H9 (cell line): ENCODE results near the gene LRP1B. TPM values are rescaled to one million over a fixed set of nuclear protein-coding genes. Genes with fewer than 3 reads are reported as not detected.

Experiments used
- DNase-seq: peaks from one replicate; pipeline ENCODE4 v3.0.0-alpha.2; 2017
- H2AFZ ChIP-seq: one replicate; pipeline ENCODE4 v1.6.1; 2013; ENCODE audit warnings: mild to moderate bottlenecking, low read length, control low read depth, moderate library complexity
- H2AK5ac ChIP-seq: 2 replicates; pipeline ENCODE4 v1.6.1; 2013; ENCODE audit warnings: low read length, control low read depth, mixed read lengths; ENCODE audit not compliant: insufficient read length
- H2BK120ac ChIP-seq: one replicate; pipeline ENCODE4 v1.6.1; 2013; ENCODE audit warnings: low read depth, mild to moderate bottlenecking, low read length, control low read depth, inconsistent platforms; ENCODE audit not compliant: poor library complexity, severe bottlenecking
- H2BK12ac ChIP-seq: 2 replicates; pipeline ENCODE4 v1.6.1; 2013; ENCODE audit warnings: low read length, control low read depth, mixed read lengths, low read depth; ENCODE audit not compliant: insufficient read length
- H2BK15ac ChIP-seq: 2 replicates; pipeline ENCODE4 v1.6.1; 2013; ENCODE audit warnings: low read depth, low read length, control low read depth
- H2BK20ac ChIP-seq: one replicate; pipeline ENCODE4 v1.6.1; 2013; ENCODE audit warnings: low read depth, mild to moderate bottlenecking, low read length, control low read depth, inconsistent platforms; ENCODE audit not compliant: poor library complexity, severe bottlenecking
- H2BK5ac ChIP-seq: 2 replicates; pipeline ENCODE4 v1.6.1; 2013; ENCODE audit warnings: low read length, control low read depth, mixed read lengths; ENCODE audit not compliant: insufficient read length
- H3K14ac ChIP-seq: 2 replicates; pipeline ENCODE4 v1.6.1; 2013; ENCODE audit warnings: low read length, control low read depth; ENCODE audit not compliant: insufficient read depth
- H3K18ac ChIP-seq: 2 replicates; pipeline ENCODE4 v1.6.1; 2013; ENCODE audit warnings: low read depth, mild to moderate bottlenecking, mixed read lengths, low read length, control low read depth; ENCODE audit not compliant: insufficient read length
- H3K23ac ChIP-seq: 2 replicates; pipeline ENCODE4 v1.6.1; 2013; ENCODE audit warnings: low read length, control low read depth, mixed read lengths, low read depth; ENCODE audit not compliant: insufficient read length
- H3K23me2 ChIP-seq: 2 replicates; pipeline ENCODE4 v1.6.1; 2013; ENCODE audit warnings: low read depth, mild to moderate bottlenecking, mixed read lengths, low read length, control low read depth; ENCODE audit not compliant: insufficient read length, poor library complexity, severe bottlenecking
- H3K27ac ChIP-seq: 2 replicates; pipeline ENCODE4 v1.5.1; 2013; ENCODE audit warnings: low read length, control low read depth, mixed read lengths, low read depth; ENCODE audit not compliant: insufficient read length
- H3K27me3 ChIP-seq: 2 replicates; pipeline ENCODE4 v1.6.1; 2013; ENCODE audit warnings: low read length, control low read depth, inconsistent platforms; ENCODE audit not compliant: insufficient read depth
- H3K4ac ChIP-seq: 2 replicates; pipeline ENCODE4 v1.6.1; 2013; ENCODE audit warnings: low read depth, mild to moderate bottlenecking, control low read depth, inconsistent platforms, low read length, moderate library complexity
- H3K4me1 ChIP-seq: 2 replicates; pipeline ENCODE4 v1.6.1; 2013; ENCODE audit warnings: low read length, control low read depth, inconsistent platforms; ENCODE audit not compliant: insufficient read depth
- H3K4me2 ChIP-seq: 2 replicates; pipeline ENCODE4 v1.6.1; 2013; ENCODE audit warnings: low read length, control low read depth, mixed read lengths; ENCODE audit not compliant: insufficient read length, insufficient read depth
- H3K56ac ChIP-seq: 2 replicates; pipeline ENCODE4 v1.6.1; 2013; ENCODE audit warnings: low read depth, mild to moderate bottlenecking, mixed read lengths, low read length, control low read depth; ENCODE audit not compliant: insufficient read length
- H3K79me1 ChIP-seq: 2 replicates; pipeline ENCODE4 v1.6.1; 2013; ENCODE audit warnings: low read depth, mild to moderate bottlenecking, moderate library complexity, low read length, control low read depth, inconsistent platforms; ENCODE audit not compliant: insufficient read depth, poor library complexity, severe bottlenecking
- H3K79me2 ChIP-seq: 2 replicates; pipeline ENCODE4 v1.6.1; 2013; ENCODE audit warnings: low read length, control low read depth, inconsistent platforms; ENCODE audit not compliant: insufficient read depth
- H3K9ac ChIP-seq: 2 replicates; pipeline ENCODE4 v1.6.1; 2013; ENCODE audit warnings: low read length, control low read depth, mixed read lengths; ENCODE audit not compliant: insufficient read length; ENCODE audit errors: extremely low read depth
- H3K9me3 ChIP-seq: one replicate; pipeline ENCODE4 v1.6.1; 2013; ENCODE audit warnings: low read depth, low read length, inconsistent platforms; ENCODE audit not compliant: control insufficient read depth
- H3T11ph ChIP-seq: one replicate; pipeline ENCODE4 v1.6.1; 2013; ENCODE audit warnings: mild to moderate bottlenecking, low read length, control low read depth, inconsistent platforms
- H4K20me1 ChIP-seq: one replicate; pipeline ENCODE4 v1.6.1; 2013; ENCODE audit not compliant: control insufficient read depth, insufficient read length, insufficient read depth
- H4K5ac ChIP-seq: 2 replicates; pipeline ENCODE4 v1.6.1; 2013; ENCODE audit warnings: low read depth, mild to moderate bottlenecking, mixed read lengths, low read length, control low read depth; ENCODE audit not compliant: insufficient read length
- H4K8ac ChIP-seq: replicated peaks from 2 replicates; pipeline ENCODE4 v1.6.1; 2013; ENCODE audit warnings: low read length, control low read depth, mixed read lengths, low read depth; ENCODE audit not compliant: insufficient read length
- H4K91ac ChIP-seq: 2 replicates; pipeline ENCODE4 v1.6.1; 2013; ENCODE audit warnings: low read depth, mild to moderate bottlenecking, moderate library complexity, mixed read lengths, low read length, control low read depth; ENCODE audit not compliant: insufficient read length
- H3K27ac Mint-ChIP-seq, 3 experiments: 2 replicates in 2 of 3; 3 replicates in 1 of 3; pipeline ENCODE4 v1.8.0; 2020 to 2021; ENCODE audit warnings: mixed read lengths in 3 of 3, mild to moderate bottlenecking in 1 of 3, moderate library complexity in 1 of 3
- H3K27me3 Mint-ChIP-seq: 2 replicates; pipeline ENCODE4 v1.8.0; 2021; ENCODE audit warnings: low read depth, mild to moderate bottlenecking, moderate library complexity, mixed read lengths
- H3K36me3 Mint-ChIP-seq, 3 experiments: 2 replicates in 2 of 3; 3 replicates in 1 of 3; pipeline ENCODE4 v1.8.0; 2020 to 2021; ENCODE audit warnings: low read depth in 3 of 3, mixed read lengths in 3 of 3; ENCODE audit not compliant: insufficient read depth in 1 of 3
- H3K4me1 Mint-ChIP-seq, 2 experiments: 2 replicates each; pipeline ENCODE4 v1.8.0; 2020; ENCODE audit warnings: mixed read lengths in 2 of 2
- H3K4me3 Mint-ChIP-seq, 2 experiments: 2 replicates in 1 of 2; 3 replicates in 1 of 2; pipeline ENCODE4 v1.8.0; 2020 to 2021; ENCODE audit warnings: mild to moderate bottlenecking in 2 of 2, mixed read lengths in 2 of 2, moderate library complexity in 1 of 2
- H3K9me3 Mint-ChIP-seq, 2 experiments: 2 replicates in 1 of 2; 3 replicates in 1 of 2; pipeline ENCODE4 v1.8.0; 2020; ENCODE audit warnings: mild to moderate bottlenecking in 2 of 2, mixed read lengths in 2 of 2, moderate library complexity in 1 of 2
- WGBS: extraction: QIAGEN DNeasy Blood & Tissue Kit; methylation state at CpG from one replicate; pipeline ENCODE4 v1.1.7; 2013; ENCODE audit warnings: missing lambda C conversion rate, low lambda C conversion rate, mixed read lengths; ENCODE audit not compliant: insufficient read length; ENCODE audit errors: extremely low coverage; 5-methylcytosine and 5-hydroxymethylcytosine counted together
- long read RNA-seq: library from polyadenylated mRNA; unstranded; transcript quantifications from one replicate; pipeline ENCODE4 v2.0.0, GENCODE V29; 2020
- total RNA-seq: library from RNA; stranded (reverse); gene quantifications from 2 replicates; pipeline ENCODE4 v1.2.1, GENCODE V29; 2021
- TF ChIP-seq, protein P1 (sequence below): fragments of 200-600 bp; sonication (generic); conservative IDR thresholded peaks from 3 replicates; pipeline ENCODE4 v1.8.0; 2021; ENCODE audit warnings: antibody characterized with exemption, mild to moderate bottlenecking

LRP1B gene
- not detected in 2 replicates for total RNA-seq
- long read RNA-seq, result 0 reads

DNA sequence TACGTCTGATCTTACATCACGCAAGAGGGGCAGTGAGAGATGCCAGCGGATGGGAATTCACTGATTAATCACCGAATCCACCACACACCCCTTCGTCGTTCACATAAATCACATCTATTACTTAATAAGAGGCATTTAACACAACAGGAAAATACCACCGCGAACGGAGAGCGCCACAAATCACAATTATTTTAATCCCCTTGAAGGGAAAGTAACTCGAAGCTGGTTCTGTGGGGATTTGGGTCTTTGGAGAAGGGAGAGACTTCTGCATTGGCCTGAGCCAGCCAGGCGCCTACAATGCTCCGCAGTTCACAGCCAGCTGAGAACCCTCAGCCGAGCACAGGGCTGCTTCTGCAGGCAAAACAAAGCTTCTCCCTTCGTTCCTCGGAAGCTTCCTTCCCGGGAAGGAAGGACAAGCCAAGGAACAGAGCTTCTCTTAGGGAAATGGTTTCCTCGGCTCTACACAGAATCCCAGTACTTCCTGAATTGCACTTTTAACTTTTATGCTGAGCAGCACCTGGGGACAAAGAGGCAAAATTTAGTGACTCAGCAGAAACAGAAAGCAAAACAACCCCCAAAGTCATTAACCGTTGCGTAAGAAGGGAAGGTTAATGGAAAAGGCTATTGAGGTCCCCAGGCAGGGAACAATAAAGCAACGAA, at the start of gene LRP1B:
LRP1B (minus strand) TSS at position 7 of the 660 bp plus-strand sequence. CDS start 287 bp downstream, outside the sequence.
- H3K4ac ChIP-seq, result no peak within 1 kb of the TSS
- H2BK20ac ChIP-seq, result no peak within 1 kb of the TSS
- peaks cover 14 to 16% of the 10 kb centered on the region in 2 experiments for H3K4me1 Mint-ChIP-seq
- no peaks in the 10 kb centered on the region for H3K9me3 ChIP-seq
- H3K18ac ChIP-seq, result no peak within 1 kb of the TSS
- H3K4me3 Mint-ChIP-seq, result peak within 1 kb of the TSS; percentile 73 to 93
- H4K20me1 ChIP-seq, result no peaks in the 10 kb centered on the region
- no peak within 1 kb of the TSS for H3K23ac ChIP-seq
- peak within 1 kb of the TSS; percentile 57 for H3K9ac ChIP-seq
- no peaks in the 10 kb centered on the region for H3K4me1 ChIP-seq
- TF ChIP-seq, protein P1, sequence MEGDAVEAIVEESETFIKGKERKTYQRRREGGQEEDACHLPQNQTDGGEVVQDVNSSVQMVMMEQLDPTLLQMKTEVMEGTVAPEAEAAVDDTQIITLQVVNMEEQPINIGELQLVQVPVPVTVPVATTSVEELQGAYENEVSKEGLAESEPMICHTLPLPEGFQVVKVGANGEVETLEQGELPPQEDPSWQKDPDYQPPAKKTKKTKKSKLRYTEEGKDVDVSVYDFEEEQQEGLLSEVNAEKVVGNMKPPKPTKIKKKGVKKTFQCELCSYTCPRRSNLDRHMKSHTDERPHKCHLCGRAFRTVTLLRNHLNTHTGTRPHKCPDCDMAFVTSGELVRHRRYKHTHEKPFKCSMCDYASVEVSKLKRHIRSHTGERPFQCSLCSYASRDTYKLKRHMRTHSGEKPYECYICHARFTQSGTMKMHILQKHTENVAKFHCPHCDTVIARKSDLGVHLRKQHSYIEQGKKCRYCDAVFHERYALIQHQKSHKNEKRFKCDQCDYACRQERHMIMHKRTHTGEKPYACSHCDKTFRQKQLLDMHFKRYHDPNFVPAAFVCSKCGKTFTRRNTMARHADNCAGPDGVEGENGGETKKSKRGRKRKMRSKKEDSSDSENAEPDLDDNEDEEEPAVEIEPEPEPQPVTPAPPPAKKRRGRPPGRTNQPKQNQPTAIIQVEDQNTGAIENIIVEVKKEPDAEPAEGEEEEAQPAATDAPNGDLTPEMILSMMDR, result no peak
- H3K27me3 ChIP-seq, result peaks cover 11% of the 10 kb centered on the region; the same call in 1 of the 2 replicates
- H3K14ac ChIP-seq, result no peak within 1 kb of the TSS
- no peaks in the 10 kb centered on the region for H3K79me1 ChIP-seq
- peaks cover 17% of the 10 kb centered on the region for H3K23me2 ChIP-seq
- no peak within 1 kb of the TSS for H3K27ac ChIP-seq
- H2BK5ac ChIP-seq, result no peak within 1 kb of the TSS
- no peak within 1 kb of the TSS for H3K56ac ChIP-seq
- no peaks in the 10 kb centered on the region for H3K79me2 ChIP-seq
- H4K8ac ChIP-seq, result no peak within 1 kb of the TSS
- H2BK12ac ChIP-seq, result no peak within 1 kb of the TSS
- no peak within 1 kb of the TSS for H4K91ac ChIP-seq
- H3T11ph ChIP-seq, result no peak within 1 kb of the TSS
- peaks cover 71% of the 10 kb centered on the region for H3K27me3 Mint-ChIP-seq
- DNase-seq, result peak; percentile 53
- WGBS, result no CpG with 5 or more reads among the region's 21 CpGs
- no peaks in the 10 kb centered on the region for H3K36me3 Mint-ChIP-seq
- peak within 1 kb of the TSS in 1 of 3 experiments; percentile 76; a peak in 1 of 7 replicates for H3K27ac Mint-ChIP-seq
- peak within 1 kb of the TSS; percentile 5 for H2AFZ ChIP-seq
- H3K4me2 ChIP-seq, result peak within 1 kb of the TSS; percentile 85
- H2AK5ac ChIP-seq, result no peak within 1 kb of the TSS
- no peak within 1 kb of the TSS for H2BK15ac ChIP-seq
- no peaks in the 10 kb centered on the region; a peak in 2 of 5 replicates for H3K9me3 Mint-ChIP-seq
- H2BK120ac ChIP-seq, result no peak within 1 kb of the TSS
- no peak within 1 kb of the TSS for H4K5ac ChIP-seq
